Kidney (tissue), 14 donors: ENCODE data around the gene DCAF5. TPM values are rescaled to one million over a fixed set of nuclear protein-coding genes. Genes with fewer than 3 reads are reported as not detected.

Experiments used
- DNase-seq, 5 donors: peaks; one replicate each; pipeline ENCODE4 v3.0.0-alpha.2; 2013 to 2020
- FAIRE-seq: peaks from 2 replicates; lab custom pipeline; 2012; peaks lifted over from hg19 to GRCh38; lab: Jason Lieb, UNC
- H3K27ac ChIP-seq, 2 donors: one replicate each; pipeline ENCODE4 v1.7.0; 2013; ENCODE audit warnings: low read depth in 2 of 2, low read length in 2 of 2, inconsistent platforms in 1 of 2
- H3K27me3 ChIP-seq: one replicate; pipeline ENCODE4 v1.7.1; 2013; ENCODE audit warnings: low read length, inconsistent platforms; ENCODE audit not compliant: control insufficient read depth, insufficient read depth
- H3K36me3 ChIP-seq, 3 donors: one replicate each; pipeline versions ENCODE4 v1.7.0 to v1.7.1; 2013; ENCODE audit warnings: low read length in 3 of 3, control low read depth in 1 of 3, inconsistent platforms in 1 of 3; ENCODE audit not compliant: insufficient read depth in 3 of 3, control insufficient read depth in 2 of 3
- H3K4me1 ChIP-seq, 3 donors: one replicate each; pipeline versions ENCODE4 v1.7.0 to v1.7.1; 2013; ENCODE audit warnings: low read length in 3 of 3, inconsistent platforms in 1 of 3, low read depth in 1 of 3; ENCODE audit not compliant: control insufficient read depth in 2 of 3, insufficient read depth in 2 of 3
- H3K4me3 ChIP-seq, 3 donors: one replicate each; pipeline versions ENCODE4 v1.7.0 to v1.8.1; 2013; ENCODE audit warnings: low read length in 3 of 3, control low read depth in 1 of 3, inconsistent platforms in 1 of 3
- H3K9ac ChIP-seq, 3 donors: one replicate each; pipeline versions ENCODE4 v1.7.0 to v1.7.1; 2013; ENCODE audit warnings: low read length in 3 of 3, control low read depth in 1 of 3, inconsistent platforms in 1 of 3
- H3K9me3 ChIP-seq, 3 donors: one replicate each; pipeline versions ENCODE4 v1.7.0 to v1.7.1; 2013; ENCODE audit warnings: low read length in 3 of 3, control low read depth in 1 of 3, inconsistent platforms in 1 of 3; ENCODE audit not compliant: control insufficient read depth in 2 of 3, insufficient read depth in 1 of 3
- intact Hi-C: fragments of 100-400 bp; cut with DNase I; formaldehyde crosslinking; loops from one replicate; pipeline ENCODE4 v1.11.1; 2022
- polyA plus RNA-seq: library from polyadenylated mRNA; stranded (reverse); fragments of 350-450 nt; fragmentation: Illumina TruSeq; extraction: RNeasy Lipid Tissue Mini Kit (QIAGEN cat#74804); gene quantifications from one replicate; pipeline ENCODE4 v1.2.3, GENCODE V29; 2014; ENCODE audit warnings: low read depth, low replicate concordance; ENCODE audit not compliant: insufficient read depth
- total RNA-seq: library from RNA; stranded (reverse); fragmentation: NEBNext Ultra II Directional; extraction: Animal tissue kit (Norgen Biotek cat#: 25700); gene quantifications from one replicate; pipeline ENCODE4 v1.2.1, GENCODE V29; 2021
- TF ChIP-seq, protein P1 (sequence below): IDR thresholded peaks from 3 replicates; pipeline ENCODE4 v1.5.1; 2012; ENCODE audit warnings: mild to moderate bottlenecking, moderate library complexity, borderline replicate concordance; ENCODE audit not compliant: insufficient read depth; ENCODE audit errors: extremely low read depth
- donor health status: control.
- donor health status: control.
- donor health status: control.
- donor health status: control.
- donor health status: control.
- donor health status: DM: yes; HTN: yes; CAD: no.
- donor health status: Normal renal cell carcinoma (clear cell type).

DCAF5 gene
- total and polyA plus RNA-seq, 2 donors from 2014 or later = 17.3 to 51.0 TPM

DNA sequence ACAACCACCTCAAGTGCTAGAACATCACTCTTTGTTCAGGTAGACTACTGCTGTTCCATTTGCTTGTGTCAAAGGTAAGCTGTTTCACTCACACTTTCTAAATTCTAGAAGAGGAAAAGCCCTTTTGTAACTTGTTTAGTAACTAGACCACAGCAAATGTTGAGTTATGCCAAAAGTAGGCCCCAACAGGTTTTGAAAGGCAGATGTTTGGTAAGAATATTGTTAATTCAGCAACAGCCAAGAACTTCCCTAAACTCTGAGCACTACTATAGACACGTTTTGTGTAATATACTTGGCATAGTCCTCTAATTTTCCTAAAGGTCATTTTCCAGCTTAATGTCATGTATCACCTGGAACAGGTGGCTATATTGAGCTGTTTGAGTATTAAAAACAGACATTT, 79.0 kb downstream of the DCAF5 start:
- TF ChIP-seq, protein P1, sequence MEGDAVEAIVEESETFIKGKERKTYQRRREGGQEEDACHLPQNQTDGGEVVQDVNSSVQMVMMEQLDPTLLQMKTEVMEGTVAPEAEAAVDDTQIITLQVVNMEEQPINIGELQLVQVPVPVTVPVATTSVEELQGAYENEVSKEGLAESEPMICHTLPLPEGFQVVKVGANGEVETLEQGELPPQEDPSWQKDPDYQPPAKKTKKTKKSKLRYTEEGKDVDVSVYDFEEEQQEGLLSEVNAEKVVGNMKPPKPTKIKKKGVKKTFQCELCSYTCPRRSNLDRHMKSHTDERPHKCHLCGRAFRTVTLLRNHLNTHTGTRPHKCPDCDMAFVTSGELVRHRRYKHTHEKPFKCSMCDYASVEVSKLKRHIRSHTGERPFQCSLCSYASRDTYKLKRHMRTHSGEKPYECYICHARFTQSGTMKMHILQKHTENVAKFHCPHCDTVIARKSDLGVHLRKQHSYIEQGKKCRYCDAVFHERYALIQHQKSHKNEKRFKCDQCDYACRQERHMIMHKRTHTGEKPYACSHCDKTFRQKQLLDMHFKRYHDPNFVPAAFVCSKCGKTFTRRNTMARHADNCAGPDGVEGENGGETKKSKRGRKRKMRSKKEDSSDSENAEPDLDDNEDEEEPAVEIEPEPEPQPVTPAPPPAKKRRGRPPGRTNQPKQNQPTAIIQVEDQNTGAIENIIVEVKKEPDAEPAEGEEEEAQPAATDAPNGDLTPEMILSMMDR = no peak
- Histone ChIP-seq H3K27me3 (no peaks in the 10 kb centered on the region), H3K36me3 (peaks cover 0 to 9% (median 4%) of the 10 kb centered on the region in 3 donors), H3K9me3 (no peaks in the 10 kb centered on the region), H3K27ac (no peak overlapping the region), H3K4me1 (peaks cover 0 to 6% (median 2%) of the 10 kb centered on the region in 3 donors), H3K4me3 (no peak overlapping the region), H3K9ac (no peak overlapping the region)
- DNase-seq (no peak), FAIRE-seq (no peak)
- intact Hi-C loops = no loop called here

DNA sequence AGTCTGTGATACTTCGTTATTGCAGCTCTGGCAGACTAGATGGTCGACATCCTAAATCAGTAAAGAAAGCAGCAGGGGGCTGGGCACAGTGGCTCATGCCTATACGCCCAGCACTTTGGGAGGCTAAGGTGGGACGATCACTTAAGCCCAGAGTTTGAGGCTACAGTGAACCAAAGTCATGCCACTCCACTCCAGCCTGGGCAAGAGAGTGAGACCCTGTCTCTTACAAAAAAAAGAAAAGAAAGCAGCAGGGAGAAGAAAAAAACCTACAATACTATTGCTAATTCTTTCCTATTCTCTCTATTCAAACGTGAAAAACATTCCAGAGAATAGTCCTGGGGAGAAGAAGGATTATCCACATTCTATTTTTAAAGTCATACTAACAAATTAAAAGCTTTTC, 79.5 kb downstream of the DCAF5 start:
- no peak for FAIRE-seq
- H3K9me3 ChIP-seq = no peaks in the 10 kb centered on the region
- H3K36me3 ChIP-seq = peaks cover 0 to 9% (median 4%) of the 10 kb centered on the region in 3 donors
- intact Hi-C loops = no loop called here
- no peak overlapping the region for H3K27ac ChIP-seq
- H3K27me3 ChIP-seq = no peaks in the 10 kb centered on the region
- H3K9ac ChIP-seq = no peak overlapping the region
- DNase-seq = no peak
- no peak overlapping the region for H3K4me3 ChIP-seq
- H3K4me1 ChIP-seq = peaks cover 0 to 4% (median 2%) of the 10 kb centered on the region in 3 donors
- TF ChIP-seq, protein P1 = no peak

DNA sequence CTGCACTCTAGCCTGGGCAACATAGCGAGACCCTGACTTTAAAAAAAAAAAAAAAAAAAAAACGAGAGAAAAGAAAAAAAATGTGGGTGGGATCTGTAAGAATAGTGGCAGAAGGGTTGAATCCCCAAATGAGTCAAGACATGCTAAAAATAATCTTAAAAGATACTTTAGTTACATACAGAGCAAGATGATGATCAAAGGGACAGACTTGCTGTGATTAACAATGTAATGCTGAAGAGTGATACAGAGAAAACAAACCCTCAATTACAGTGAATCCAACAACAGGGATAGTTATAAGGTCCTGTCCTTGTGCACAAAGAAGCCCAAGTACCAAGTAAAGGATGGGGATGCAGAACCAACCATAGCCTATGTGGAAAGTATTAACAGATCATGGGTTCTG, 80.3 kb downstream of the DCAF5 start:
- Histone ChIP-seq H3K27me3 (no peaks in the 10 kb centered on the region), H3K27ac (no peak overlapping the region), H3K9me3 (no peaks in the 10 kb centered on the region), H3K4me3 (no peak overlapping the region), H3K9ac (no peak overlapping the region), H3K36me3 (peaks cover 0 to 9% (median 8%) of the 10 kb centered on the region in 3 donors), H3K4me1 (peaks cover 0 to under 1% (median 0%) of the 10 kb centered on the region in 3 donors)
- TF ChIP-seq, protein P1 = no peak
- no peak for DNase-seq
- intact Hi-C loops = no loop called here
- no peak for FAIRE-seq
